ENCODE data around the gene LIN9. TPM values are rescaled to one million over a fixed set of nuclear protein-coding genes. Genes with fewer than 3 reads are reported as not detected.

Gene LIN9, protein sequence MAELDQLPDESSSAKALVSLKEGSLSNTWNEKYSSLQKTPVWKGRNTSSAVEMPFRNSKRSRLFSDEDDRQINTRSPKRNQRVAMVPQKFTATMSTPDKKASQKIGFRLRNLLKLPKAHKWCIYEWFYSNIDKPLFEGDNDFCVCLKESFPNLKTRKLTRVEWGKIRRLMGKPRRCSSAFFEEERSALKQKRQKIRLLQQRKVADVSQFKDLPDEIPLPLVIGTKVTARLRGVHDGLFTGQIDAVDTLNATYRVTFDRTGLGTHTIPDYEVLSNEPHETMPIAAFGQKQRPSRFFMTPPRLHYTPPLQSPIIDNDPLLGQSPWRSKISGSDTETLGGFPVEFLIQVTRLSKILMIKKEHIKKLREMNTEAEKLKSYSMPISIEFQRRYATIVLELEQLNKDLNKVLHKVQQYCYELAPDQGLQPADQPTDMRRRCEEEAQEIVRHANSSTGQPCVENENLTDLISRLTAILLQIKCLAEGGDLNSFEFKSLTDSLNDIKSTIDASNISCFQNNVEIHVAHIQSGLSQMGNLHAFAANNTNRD
- total RNA-seq (3.3 TPM), polyA plus RNA-seq (1 to 10 TPM; 3.1 to 6.7 (median 4.3) TPM)

DNA sequence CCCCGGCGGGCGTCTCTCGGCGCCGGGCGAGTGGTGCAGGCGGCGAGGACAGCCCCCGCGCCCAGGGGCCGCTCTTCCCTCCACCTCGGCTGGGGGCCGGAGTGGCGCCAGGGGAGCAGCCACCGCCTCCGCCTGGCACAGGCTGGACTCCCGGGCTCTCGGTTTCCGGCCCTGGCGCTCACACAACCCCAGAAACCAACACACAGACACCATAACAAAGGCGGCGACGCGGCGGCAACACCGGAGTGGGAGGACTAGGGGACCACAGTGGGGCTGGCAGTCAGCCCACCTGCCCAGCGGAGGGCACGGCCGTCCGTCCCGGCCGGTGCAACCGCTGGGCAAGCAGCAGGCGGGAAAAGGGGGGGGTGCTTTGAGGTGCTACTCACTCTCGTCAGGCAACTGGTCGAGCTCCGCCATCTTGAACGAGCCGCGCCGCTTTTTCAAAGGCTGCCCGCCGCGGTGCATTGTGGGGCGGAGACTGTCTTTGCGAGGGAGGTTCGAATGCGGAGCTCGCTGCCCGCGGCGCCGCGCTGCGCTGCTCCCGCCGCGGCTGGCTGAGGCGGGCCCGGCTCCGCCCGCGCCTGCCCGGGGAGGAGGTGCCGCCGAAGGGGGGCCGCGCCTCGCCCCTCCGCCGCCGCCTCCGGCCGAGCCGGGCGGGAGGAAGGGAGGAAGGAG, at the start of gene LIN9:
TSS of gene LIN9 (minus strand) at position 442 of the 675 bp plus-strand sequence. CDS start at position 417, 25 bp downstream.
- peak; percentile 87 to 93 (median 87) for DNase-seq
- Histone ChIP-seq H3K27me3 (ENCODE audit: control insufficient read depth, insufficient read depth, low read length) (peaks cover 11% of the 10 kb centered on the region), H3K9me3 (ENCODE audit: control insufficient read depth in 2 of 2, low read length in 2 of 2) (no peaks in the 10 kb centered on the region), H3K4me1 (ENCODE audit: control insufficient read depth, insufficient read depth, low read length, poor library complexity, severe bottlenecking) (peaks cover 16% of the 10 kb centered on the region), H3K27ac (ENCODE audit: insufficient read depth, low read length, poor library complexity, severe bottlenecking) (peak within 1 kb of the TSS; percentile 62), H3K36me3 (ENCODE audit: control insufficient read depth, insufficient read depth, low read length) (no peaks in the 10 kb centered on the region), H3K4me3 (ENCODE audit: low read depth, low read length) (peak within 1 kb of the TSS; percentile 78)
- Mint-ChIP-seq H3K4me1 (peaks cover 10 to 44% (median 20%) of the 10 kb centered on the region in 4 donors), H3K4me3 (peak within 1 kb of the TSS; percentile 92 to 99 (median 94)), H3K36me3 (no peaks in the 10 kb centered on the region), H3K9me3 (no peaks in the 10 kb centered on the region), H3K27me3 (peaks cover 17% of the 10 kb centered on the region), H3K27ac (peak within 1 kb of the TSS; percentile 52 to 93 (median 91))
- ATAC-seq (ENCODE audit: low read depth in 2 of 2) = peak; percentile 94

GRCh38 chr1:226357416-226357815, 48.5 kb upstream of the LIN9 start:
- peak overlapping the region in 1 of 3 donors; percentile 44 for H3K27ac Mint-ChIP-seq
- H3K36me3 ChIP-seq (ENCODE audit: control insufficient read depth, insufficient read depth, low read length) = peaks cover 40% of the 10 kb centered on the region

DNA sequence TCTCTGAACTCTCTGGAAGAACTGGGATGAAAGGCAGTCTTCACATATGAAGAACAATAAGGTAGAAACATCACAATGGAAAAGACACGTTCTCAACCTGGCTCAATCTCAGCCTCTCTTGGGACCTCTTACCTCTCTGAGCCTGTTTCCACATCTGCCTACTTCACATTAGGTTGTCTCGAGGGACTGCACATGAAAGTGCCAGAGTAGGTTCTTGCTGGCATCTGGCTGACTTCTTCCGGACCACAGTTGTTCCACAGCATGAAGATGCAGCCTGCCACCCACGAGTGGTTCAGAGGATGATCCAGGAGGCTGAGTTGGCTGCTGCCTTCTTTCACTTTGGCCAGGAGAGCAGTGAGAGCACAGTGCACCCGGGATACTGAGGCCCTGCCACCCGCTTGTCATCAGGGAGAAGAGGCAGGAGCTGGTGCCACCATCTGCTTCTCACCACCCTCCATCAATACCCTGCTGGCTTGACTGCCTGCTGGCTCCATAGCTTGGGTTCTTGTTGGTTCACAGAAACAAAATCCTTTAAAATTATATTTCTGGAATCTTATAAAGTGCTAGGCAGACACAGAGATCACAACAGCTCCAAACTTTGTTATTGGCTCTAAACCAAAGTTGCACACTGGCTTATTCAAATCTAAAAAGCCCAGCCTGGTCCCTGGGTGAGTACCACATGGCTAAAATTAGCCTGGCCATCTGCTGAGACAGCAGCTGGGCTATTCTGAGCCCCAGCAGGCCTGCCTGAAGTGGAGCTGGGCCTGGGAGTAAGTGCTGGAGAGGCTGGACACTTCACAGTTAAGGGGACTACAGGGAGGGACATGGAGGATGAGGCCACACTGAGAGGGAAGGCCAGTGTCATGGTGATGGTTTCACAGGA, 46.9 kb upstream of the LIN9 start:
- ATAC-seq (ENCODE audit: low read depth in 2 of 2) = no peak
- no peak overlapping the region for H3K27ac ChIP-seq (ENCODE audit: insufficient read depth, low read length, poor library complexity, severe bottlenecking)

More at GRCh38 chr1:226357416-226357815, 48.5 kb upstream of the LIN9 start:
- Histone ChIP-seq H3K4me1 (ENCODE audit: control insufficient read depth, insufficient read depth, low read length, poor library complexity, severe bottlenecking) (no peaks in the 10 kb centered on the region), H3K27me3 (ENCODE audit: control insufficient read depth, insufficient read depth, low read length) (no peaks in the 10 kb centered on the region), H3K9me3 (ENCODE audit: control insufficient read depth in 2 of 2, low read length in 2 of 2) (no peaks in the 10 kb centered on the region), H3K4me3 (ENCODE audit: low read depth, low read length) (no peak overlapping the region), H3K27ac (ENCODE audit: insufficient read depth, low read length, poor library complexity, severe bottlenecking) (no peak overlapping the region)
- Mint-ChIP-seq H3K4me1 (no peaks in the 10 kb centered on the region), H3K36me3 (peaks cover 48% of the 10 kb centered on the region), H3K9me3 (no peaks in the 10 kb centered on the region), H3K27me3 (no peaks in the 10 kb centered on the region), H3K4me3 (no peak overlapping the region)
- DNase-seq (no peak), ATAC-seq (ENCODE audit: low read depth in 2 of 2) (no peak)

GRCh38 chr1:226355016-226355415, 46.1 kb upstream of the LIN9 start:
- ATAC-seq (ENCODE audit: low read depth in 2 of 2) = no peak

More for the DNA sequence above, 46.9 kb upstream of the LIN9 start:
- no peak overlapping the region for H3K4me3 ChIP-seq (ENCODE audit: low read depth, low read length)
- no peaks in the 10 kb centered on the region for H3K27me3 ChIP-seq (ENCODE audit: control insufficient read depth, insufficient read depth, low read length)
- H3K27me3 Mint-ChIP-seq = no peaks in the 10 kb centered on the region
- no peaks in the 10 kb centered on the region for H3K9me3 Mint-ChIP-seq
- H3K27ac Mint-ChIP-seq = peak overlapping the region in 1 of 3 donors; percentile 10
- H3K36me3 Mint-ChIP-seq = peaks cover 33% of the 10 kb centered on the region
- no peak for DNase-seq
- H3K4me1 Mint-ChIP-seq = no peaks in the 10 kb centered on the region
- H3K9me3 ChIP-seq (ENCODE audit: control insufficient read depth in 2 of 2, low read length in 2 of 2) = no peaks in the 10 kb centered on the region
- H3K4me3 Mint-ChIP-seq = no peak overlapping the region
- H3K4me1 ChIP-seq (ENCODE audit: control insufficient read depth, insufficient read depth, low read length, poor library complexity, severe bottlenecking) = no peaks in the 10 kb centered on the region
- H3K36me3 ChIP-seq (ENCODE audit: control insufficient read depth, insufficient read depth, low read length) = peaks cover 25% of the 10 kb centered on the region

DNA sequence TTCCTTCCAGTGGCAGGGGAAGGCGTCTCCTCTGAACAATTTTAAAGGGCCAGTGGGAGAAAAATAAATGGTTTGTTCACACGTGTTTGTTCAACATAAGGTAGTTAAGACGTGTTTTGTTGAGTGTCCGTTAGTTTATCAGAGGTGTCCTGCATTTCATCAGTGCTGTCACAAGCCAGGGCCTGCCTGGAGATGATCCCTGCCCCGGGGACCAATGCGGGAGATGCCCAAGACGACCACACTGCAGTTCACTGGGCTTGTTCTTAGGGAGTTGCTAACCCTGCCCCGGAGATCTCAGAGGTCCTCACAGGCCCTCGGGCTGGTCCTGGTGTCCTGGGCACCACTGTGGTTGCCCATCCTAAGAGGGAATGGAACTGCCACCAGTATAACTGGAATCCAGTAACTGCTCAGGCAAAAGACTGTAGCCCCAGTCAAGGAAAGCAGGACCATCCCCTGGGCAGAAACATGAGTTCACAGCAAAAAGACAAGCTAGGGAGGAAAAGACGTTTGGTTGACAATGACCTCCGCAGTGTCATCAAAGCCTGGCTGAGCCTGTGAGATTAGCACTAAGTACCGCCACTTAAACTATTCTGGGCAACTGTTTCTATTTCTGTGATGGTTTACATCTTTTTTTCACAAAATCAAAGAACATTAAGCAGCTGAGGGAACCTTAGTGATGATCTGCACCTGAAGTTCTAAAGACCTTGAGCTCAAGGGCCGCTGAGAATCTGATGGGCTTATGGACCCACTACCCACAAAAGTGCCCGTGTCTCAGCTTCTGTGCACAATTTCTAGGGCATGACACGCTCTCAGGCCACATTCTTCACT, 44.9 kb upstream of the LIN9 start:
- H3K4me3 ChIP-seq (ENCODE audit: low read depth, low read length) = no peak overlapping the region
- H3K4me3 Mint-ChIP-seq = no peak overlapping the region
- no peaks in the 10 kb centered on the region for H3K4me1 ChIP-seq (ENCODE audit: control insufficient read depth, insufficient read depth, low read length, poor library complexity, severe bottlenecking)
- peaks cover 15% of the 10 kb centered on the region for H3K36me3 Mint-ChIP-seq
- no peaks in the 10 kb centered on the region for H3K4me1 Mint-ChIP-seq
- no peak overlapping the region for H3K27ac ChIP-seq (ENCODE audit: insufficient read depth, low read length, poor library complexity, severe bottlenecking)
- ATAC-seq (ENCODE audit: low read depth in 2 of 2) (no peak), DNase-seq (no peak)
- no peaks in the 10 kb centered on the region for H3K9me3 Mint-ChIP-seq
- no peaks in the 10 kb centered on the region for H3K27me3 Mint-ChIP-seq
- no peaks in the 10 kb centered on the region for H3K27me3 ChIP-seq (ENCODE audit: control insufficient read depth, insufficient read depth, low read length)
- no peaks in the 10 kb centered on the region for H3K9me3 ChIP-seq (ENCODE audit: control insufficient read depth in 2 of 2, low read length in 2 of 2)
- H3K36me3 ChIP-seq (ENCODE audit: control insufficient read depth, insufficient read depth, low read length) = peaks cover 7% of the 10 kb centered on the region
- H3K27ac Mint-ChIP-seq = peak overlapping the region in 2 of 3 donors; percentile 11 to 23

More at GRCh38 chr1:226355016-226355415, 46.1 kb upstream of the LIN9 start:
- Mint-ChIP-seq H3K36me3 (peaks cover 24% of the 10 kb centered on the region), H3K9me3 (no peaks in the 10 kb centered on the region), H3K4me1 (no peaks in the 10 kb centered on the region), H3K27me3 (no peaks in the 10 kb centered on the region), H3K4me3 (no peak overlapping the region), H3K27ac (peak overlapping the region in 1 of 3 donors; percentile 10)
- Histone ChIP-seq H3K4me3 (ENCODE audit: low read depth, low read length) (no peak overlapping the region), H3K9me3 (ENCODE audit: control insufficient read depth in 2 of 2, low read length in 2 of 2) (no peaks in the 10 kb centered on the region), H3K27me3 (ENCODE audit: control insufficient read depth, insufficient read depth, low read length) (no peaks in the 10 kb centered on the region), H3K4me1 (ENCODE audit: control insufficient read depth, insufficient read depth, low read length, poor library complexity, severe bottlenecking) (no peaks in the 10 kb centered on the region), H3K36me3 (ENCODE audit: control insufficient read depth, insufficient read depth, low read length) (peaks cover 17% of the 10 kb centered on the region), H3K27ac (ENCODE audit: insufficient read depth, low read length, poor library complexity, severe bottlenecking) (no peak overlapping the region)
- DNase-seq = no peak

DNA sequence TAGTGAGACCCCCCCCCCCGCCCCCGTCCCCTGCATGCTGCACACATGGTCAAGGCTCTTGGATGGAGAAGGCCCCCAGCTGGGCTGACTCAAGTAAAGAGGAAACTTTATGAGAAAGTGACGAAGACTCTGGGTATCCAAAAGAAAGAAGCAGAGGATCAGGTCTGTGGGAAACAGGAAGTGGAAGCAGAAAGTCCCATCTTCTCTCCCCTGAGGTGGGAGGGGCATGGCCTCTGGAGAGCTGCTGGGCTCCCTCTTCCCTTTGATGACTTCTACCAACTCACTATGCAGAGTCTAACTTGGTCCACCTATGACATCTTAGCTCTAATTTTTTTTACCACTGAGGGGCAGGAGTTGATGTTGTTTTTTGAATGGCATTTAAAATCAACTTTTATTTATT, 42.7 kb upstream of the LIN9 start:
- Histone ChIP-seq H3K27me3 (ENCODE audit: control insufficient read depth, insufficient read depth, low read length) (no peaks in the 10 kb centered on the region), H3K36me3 (ENCODE audit: control insufficient read depth, insufficient read depth, low read length) (no peaks in the 10 kb centered on the region), H3K27ac (ENCODE audit: insufficient read depth, low read length, poor library complexity, severe bottlenecking) (no peak overlapping the region), H3K9me3 (ENCODE audit: control insufficient read depth in 2 of 2, low read length in 2 of 2) (no peaks in the 10 kb centered on the region), H3K4me3 (ENCODE audit: low read depth, low read length) (no peak overlapping the region), H3K4me1 (ENCODE audit: control insufficient read depth, insufficient read depth, low read length, poor library complexity, severe bottlenecking) (no peaks in the 10 kb centered on the region)
- no peak for DNase-seq
- peaks cover 5% of the 10 kb centered on the region for H3K36me3 Mint-ChIP-seq
- H3K4me3 Mint-ChIP-seq = no peak overlapping the region
- no peaks in the 10 kb centered on the region for H3K4me1 Mint-ChIP-seq
- ATAC-seq (ENCODE audit: low read depth in 2 of 2) = no peak
- H3K9me3 Mint-ChIP-seq = no peaks in the 10 kb centered on the region
- H3K27me3 Mint-ChIP-seq = no peaks in the 10 kb centered on the region
- H3K27ac Mint-ChIP-seq = no peak overlapping the region
